GM04503 (cell line): ENCODE measurements around the gene OR1E2.
A peak's percentile ranks its signal among the peaks of the same experiment; 100 is the strongest.
"Not testable (repeated sequence)": the region's sequence is repeated elsewhere in the genome, so short reads cannot be mapped to it uniquely, and the experiment has no call there.

Experiments
- DNase-seq: peaks from one replicate; pipeline ENCODE4 v3.0.0-alpha.2; 2012; ENCODE audit warnings: low read depth

Gene OR1E2

GRCh38 chr17:3433741-3434140, at the start of gene OR1E2:
Gene OR1E2, minus strand, starts transcription at chr17:3433841. Its CDS starts 0 bp downstream, at chr17:3433841.
- no peak for DNase-seq

GRCh38 chr17:3482852-3483251, 49.2 kb upstream of the OR1E2 start:
- no peak for DNase-seq

- no peak for DNase-seq
These were observed 46.3 kb upstream of the OR1E2 start for GRCh38 chr17:3479988-3480387.

- DNase-seq: peak; percentile 8
These were observed 42.4 kb upstream of the OR1E2 start, which contains the start of gene ASPA for GRCh38 chr17:3475812-3476610. Gene ASPA, plus strand, starts transcription at chr17:3475997. Its CDS starts 163 bp downstream, at chr17:3476160.

GRCh38 chr17:3475251-3475685, 41.6 kb upstream of the OR1E2 start:
- no peak for DNase-seq

- DNase-seq: peak; percentile 3
These were observed 40.6 kb upstream of the OR1E2 start for GRCh38 chr17:3474212-3474611.

- DNase-seq: no peak
These were observed 38.5 kb upstream of the OR1E2 start for GRCh38 chr17:3472137-3472536.

GRCh38 chr17:3471599-3471998, 38.0 kb upstream of the OR1E2 start, which contains the start of gene SPATA22:
Gene SPATA22, minus strand, starts transcription at chr17:3471819. Its CDS starts 2,494 bp downstream, at chr17:3469325.
- DNase-seq: no peak

- no peak for DNase-seq
These were observed 35.9 kb upstream of the OR1E2 start for GRCh38 chr17:3469529-3469928.

GRCh38 chr17:3466355-3466754, 32.7 kb upstream of the OR1E2 start:
- DNase-seq: not testable (repeated sequence)

- DNase-seq: no peak
These were observed 14.5 kb upstream of the OR1E2 start for GRCh38 chr17:3448059-3448665.

- DNase-seq: no peak
These were observed 14.0 kb upstream of the OR1E2 start for GRCh38 chr17:3447625-3448024.

GRCh38 chr17:3440451-3440850, 6.8 kb upstream of the OR1E2 start:
- no peak for DNase-seq

GRCh38 chr17:3438368-3438767, 4.7 kb upstream of the OR1E2 start:
- DNase-seq: no peak

- not testable (repeated sequence) for DNase-seq
These were observed 426 bp downstream of the OR1E2 start for GRCh38 chr17:3433215-3433614.

GRCh38 chr17:3418222-3418621, 15.4 kb downstream of the OR1E2 start:
- DNase-seq: no peak

- DNase-seq: no peak
These were observed 18.0 kb downstream of the OR1E2 start for GRCh38 chr17:3415610-3416009.

GRCh38 chr17:3412216-3412615, 21.4 kb downstream of the OR1E2 start:
- DNase-seq: not testable (repeated sequence)

- no peak for DNase-seq
These were observed 22.6 kb downstream of the OR1E2 start, which contains the start of gene OR3A3 for GRCh38 chr17:3411070-3411469. Gene OR3A3, plus strand, starts transcription at chr17:3411370.

- DNase-seq: not testable (repeated sequence)
These were observed 29.8 kb downstream of the OR1E2 start for GRCh38 chr17:3403856-3404255.

- DNase-seq: no peak
These were observed 31.9 kb downstream of the OR1E2 start for GRCh38 chr17:3401786-3402185.

GRCh38 chr17:3400055-3400454, 33.6 kb downstream of the OR1E2 start:
- no peak for DNase-seq

- DNase-seq: no peak
These were observed 35.3 kb downstream of the OR1E2 start, which contains the start of gene OR1E1 for GRCh38 chr17:3398310-3398709. Gene OR1E1, minus strand, starts transcription at chr17:3398410. Its CDS starts 0 bp downstream, at chr17:3398410.
